Hepatic stellate cell (primary cell): ENCODE data around the gene PDGFA.

ENCODE experiments used
- DNase-seq: peaks from one replicate; pipeline ENCODE4 v3.0.0; 2011; ENCODE audit warnings: low spot score

Gene PDGFA

GRCh38 chr7:504221-505111 is 15.2 kb downstream of the PDGFA start:
- DNase-seq, result no peak

- no peak for DNase-seq
Observed at GRCh38 chr7:503575-504111, 16.0 kb downstream of the PDGFA start.

GRCh38 chr7:502296-502695 is 17.4 kb downstream of the PDGFA start:
- DNase-seq, result no peak

GRCh38 chr7:501526-501925 is 18.1 kb downstream of the PDGFA start:
- no peak for DNase-seq

- DNase-seq, result no peak
Observed at GRCh38 chr7:500521-501420, 18.9 kb downstream of the PDGFA start.

GRCh38 chr7:499853-500485 is 19.7 kb downstream of the PDGFA start:
- no peak for DNase-seq

- no peak for DNase-seq
Observed at GRCh38 chr7:498678-499641, 20.7 kb downstream of the PDGFA start.

GRCh38 chr7:497946-498655 is 21.5 kb downstream of the PDGFA start:
- DNase-seq, result no peak

GRCh38 chr7:497346-497745 is 22.3 kb downstream of the PDGFA start:
- DNase-seq, result no peak

- DNase-seq, result no peak
Observed at GRCh38 chr7:496528-497295, 22.9 kb downstream of the PDGFA start.

- no peak for DNase-seq
Observed at GRCh38 chr7:495761-496321, 23.8 kb downstream of the PDGFA start.

GRCh38 chr7:495326-495725 is 24.3 kb downstream of the PDGFA start:
- DNase-seq, result no peak

GRCh38 chr7:494906-495305 is 24.7 kb downstream of the PDGFA start:
- DNase-seq, result no peak

- DNase-seq, result peak; percentile 84
Observed at GRCh38 chr7:494259-494687, 25.4 kb downstream of the PDGFA start.

- DNase-seq, result no peak
Observed at GRCh38 chr7:493661-494251, 25.9 kb downstream of the PDGFA start.

GRCh38 chr7:492714-493065 is 27.0 kb downstream of the PDGFA start:
- no peak for DNase-seq

- no peak for DNase-seq
Observed at GRCh38 chr7:491958-492713, 27.5 kb downstream of the PDGFA start.

- DNase-seq, result no peak
Observed at GRCh38 chr7:491292-491957, 28.2 kb downstream of the PDGFA start.
